HepG2 (cell line): ENCODE data around the gene MMP25. TPM values are rescaled to one million over a fixed set of nuclear protein-coding genes. Genes with fewer than 3 reads are reported as not detected.
A peak's percentile ranks its signal among the peaks of the same experiment; 100 is the strongest.

Source experiments
- CREM ChIP-seq, 2 experiments: sonication (generic) in 1 of 2; formaldehyde crosslinking in 1 of 2; IDR thresholded peaks; 2 replicates each; pipeline versions ENCODE4 v1.4.0 to v1.6.1; 2016 to 2020; ENCODE audit warnings: antibody characterized with exemption in 1 of 2, mild to moderate bottlenecking in 1 of 2, missing genetic modification reagents in 1 of 2
- FOXO4 ChIP-seq: sonication (generic); formaldehyde crosslinking; conservative IDR thresholded peaks from 2 replicates; pipeline ENCODE4 v1.8.1; 2023; ENCODE audit warnings: missing genetic modification reagents
- IKZF4 ChIP-seq: sonication (generic); formaldehyde crosslinking; IDR thresholded peaks from 2 replicates; pipeline ENCODE4 v1.5.1; 2020; ENCODE audit warnings: borderline replicate concordance, mild to moderate bottlenecking, low read depth, missing genetic modification reagents; ENCODE audit errors: not compliant biosample characterization
- KLF16 ChIP-seq, 2 experiments: sonication (generic) in 1 of 2; formaldehyde crosslinking in 1 of 2; IDR thresholded peaks; 2 replicates each; pipeline versions ENCODE4 v1.6.1 to v1.8.0; 2016 to 2023; ENCODE audit warnings: missing genetic modification reagents in 2 of 2, missing compliant biosample characterization in 1 of 2
- MAF1 ChIP-seq: sonication (generic); formaldehyde crosslinking; IDR thresholded peaks from 2 replicates; pipeline ENCODE4 v1.5.0; 2020; ENCODE audit warnings: missing genetic modification reagents, borderline replicate concordance
- MIER2 ChIP-seq: IDR thresholded peaks from 2 replicates; pipeline ENCODE4 v1.6.1; 2016; ENCODE audit warnings: missing biosample characterization, missing genetic modification reagents
- MTF2 ChIP-seq: sonication (generic); formaldehyde crosslinking; IDR thresholded peaks from 2 replicates; pipeline ENCODE4 v1.5.0; 2020; ENCODE audit warnings: missing genetic modification reagents, borderline replicate concordance
- MYNN ChIP-seq: sonication (generic); formaldehyde crosslinking; IDR thresholded peaks from 2 replicates; pipeline ENCODE4 v1.4.0; 2020; ENCODE audit warnings: mild to moderate bottlenecking, low read depth, missing genetic modification reagents
- NFYB ChIP-seq: sonication (generic); formaldehyde crosslinking; IDR thresholded peaks from 2 replicates; pipeline ENCODE4 v1.4.0; 2020; ENCODE audit warnings: missing genetic modification reagents
- NKX3-1 ChIP-seq: sonication (generic); formaldehyde crosslinking; IDR thresholded peaks from 2 replicates; pipeline ENCODE4 v1.5.0; 2020; ENCODE audit warnings: missing genetic modification reagents
- PBX2 ChIP-seq: IDR thresholded peaks from 2 replicates; pipeline ENCODE4 v1.6.1; 2016; ENCODE audit warnings: control low read depth
- SIN3B ChIP-seq: fragments of 150-350 bp; IDR thresholded peaks from 2 replicates; pipeline ENCODE4 v1.6.1; 2014; ENCODE audit warnings: low read length
- THYN1 ChIP-seq: sonication (generic); formaldehyde crosslinking; IDR thresholded peaks from 2 replicates; pipeline ENCODE4 v1.8.1; 2023; ENCODE audit warnings: low read depth, mild to moderate bottlenecking, moderate library complexity, missing genetic modification reagents, borderline replicate concordance
- TSC22D2 ChIP-seq: sonication (generic); formaldehyde crosslinking; IDR thresholded peaks from 2 replicates; pipeline ENCODE4 v1.5.1; 2020; ENCODE audit warnings: missing genetic modification reagents, mild to moderate bottlenecking, borderline replicate concordance
- YY1 ChIP-seq: IDR thresholded peaks from 2 replicates; pipeline ENCODE4 v1.6.1; 2011; ENCODE audit warnings: low read length, low read depth, moderate library complexity, mild to moderate bottlenecking; ENCODE audit not compliant: insufficient read depth, insufficient replicate concordance
- ZFP90 ChIP-seq: sonication (generic); formaldehyde crosslinking; IDR thresholded peaks from 2 replicates; pipeline ENCODE4 v1.8.0; 2022; ENCODE audit warnings: missing genetic modification reagents, mild to moderate bottlenecking, inconsistent platforms, borderline replicate concordance
- ZNF251 ChIP-seq: sonication (generic); formaldehyde crosslinking; IDR thresholded peaks from 2 replicates; pipeline ENCODE4 v1.9.0; 2021; ENCODE audit warnings: mild to moderate bottlenecking, missing genetic modification reagents
- ZNF326 ChIP-seq: sonication (generic); formaldehyde crosslinking; IDR thresholded peaks from 2 replicates; pipeline ENCODE4 v1.4.0; 2020; ENCODE audit warnings: missing genetic modification reagents, borderline replicate concordance
- ZNF460 ChIP-seq: sonication (generic); formaldehyde crosslinking; IDR thresholded peaks from 2 replicates; pipeline ENCODE4 v1.5.1; 2020; ENCODE audit warnings: missing genetic modification reagents, mild to moderate bottlenecking, borderline replicate concordance
- ZNF569 ChIP-seq: sonication (generic); formaldehyde crosslinking; IDR thresholded peaks from 2 replicates; pipeline ENCODE4 v1.5.0; 2020; ENCODE audit warnings: mild to moderate bottlenecking, missing genetic modification reagents, moderate library complexity, borderline replicate concordance
- ZNF574 ChIP-seq: sonication (generic); formaldehyde crosslinking; IDR thresholded peaks from 2 replicates; pipeline ENCODE4 v1.4.0; 2020; ENCODE audit warnings: missing genetic modification reagents
- polyA plus RNA-seq, 8 experiments: library from polyadenylated mRNA; depleted of rRNA in 3 of 8; stranded (reverse) in 7 of 8; unstranded in 1 of 8; fragments of >200 nt; fragmentation: Illumina TruSeq in 4 of 8; extraction: Trizol in 4 of 8; gene quantifications; 2 replicates each; pipeline versions ENCODE4 v1.2.1 to v1.2.3, GENCODE V29; 2011 to 2016; ENCODE audit warnings: low read depth in 4 of 8, missing spikeins in 1 of 8, mixed read lengths in 1 of 8; ENCODE audit not compliant: insufficient read depth in 1 of 8
- total RNA-seq, 5 experiments: library from RNA; depleted of rRNA; stranded (reverse); fragments of >200 nt; fragmentation: Illumina TruSeq; extraction: Trizol; gene quantifications; 2 replicates each; pipeline ENCODE4 v1.2.3, GENCODE V29; 2016; ENCODE audit warnings: low read depth in 1 of 5
- TF ChIP-seq, protein P1 (sequence below): sonication (generic); formaldehyde crosslinking; IDR thresholded peaks from 2 replicates; pipeline ENCODE4 v1.8.0; 2022; ENCODE audit warnings: missing genetic modification reagents, mild to moderate bottlenecking, borderline replicate concordance

The MMP25 gene
- total and polyA plus RNA-seq, 2 of the 13 experiments (the other 11 are each of a cell fraction or from before 2014, with no cell fraction given): 0.04 to 0.08 TPM

GRCh38 chr16:3086596-3087242 lies 40.4 kb downstream of the MMP25 start (continued):
- no peak for TF ChIP-seq ZNF251 (CRISPR knock-in tag)
- no peak for TF ChIP-seq ZNF574 (CRISPR knock-in tag)
- TF ChIP-seq, protein P1, sequence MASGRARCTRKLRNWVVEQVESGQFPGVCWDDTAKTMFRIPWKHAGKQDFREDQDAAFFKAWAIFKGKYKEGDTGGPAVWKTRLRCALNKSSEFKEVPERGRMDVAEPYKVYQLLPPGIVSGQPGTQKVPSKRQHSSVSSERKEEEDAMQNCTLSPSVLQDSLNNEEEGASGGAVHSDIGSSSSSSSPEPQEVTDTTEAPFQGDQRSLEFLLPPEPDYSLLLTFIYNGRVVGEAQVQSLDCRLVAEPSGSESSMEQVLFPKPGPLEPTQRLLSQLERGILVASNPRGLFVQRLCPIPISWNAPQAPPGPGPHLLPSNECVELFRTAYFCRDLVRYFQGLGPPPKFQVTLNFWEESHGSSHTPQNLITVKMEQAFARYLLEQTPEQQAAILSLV (CRISPR knock-in tag): no peak
- no peak for TF ChIP-seq MIER2 (CRISPR knock-in tag)
- TF ChIP-seq PBX2: no peak
- TF ChIP-seq YY1: no peak
- no peak for TF ChIP-seq ZNF460 (CRISPR knock-in tag)
- 0 out of 2 replicates have a peak, but pooled peaks have one; percentile 54 for TF ChIP-seq TSC22D2 (CRISPR knock-in tag)
- TF ChIP-seq NKX3-1 (CRISPR knock-in tag): no peak
- TF ChIP-seq CREM (IDR thresholded peaks at IDR 0.05): no peak
- no peak for TF ChIP-seq CREM (CRISPR knock-in tag; IDR thresholded peaks at IDR 0.05)
- TF ChIP-seq MYNN (CRISPR knock-in tag): no peak
- no peak for TF ChIP-seq MAF1 (CRISPR knock-in tag)
- no peak; the same call in 1 of the 2 replicates for TF ChIP-seq MTF2 (CRISPR knock-in tag)
- TF ChIP-seq IKZF4 (CRISPR knock-in tag): no peak
- TF ChIP-seq ZNF569 (CRISPR knock-in tag): no peak
- no peak for TF ChIP-seq NFYB (CRISPR knock-in tag)
- peak in 1 of 2 experiments; percentile 22; a peak in 1 of 4 replicates for TF ChIP-seq KLF16 (CRISPR knock-in tag; IDR thresholded peaks at IDR 0.05)
- TF ChIP-seq THYN1 (CRISPR knock-in tag): no peak
- no peak for TF ChIP-seq SIN3B
- TF ChIP-seq ZNF326: no peak
- no peak for TF ChIP-seq ZFP90 (CRISPR knock-in tag)
- TF ChIP-seq FOXO4 (CRISPR knock-in tag): no peak
